ENCODE measurements around the gene ZNF665. TPM values are rescaled to one million over a fixed set of nuclear protein-coding genes. Genes with fewer than 3 reads are reported as not detected.

Gene ZNF665
- total and polyA plus RNA-seq, 4 donors = 0.09 to 1.0 (median 0.40) TPM

DNA sequence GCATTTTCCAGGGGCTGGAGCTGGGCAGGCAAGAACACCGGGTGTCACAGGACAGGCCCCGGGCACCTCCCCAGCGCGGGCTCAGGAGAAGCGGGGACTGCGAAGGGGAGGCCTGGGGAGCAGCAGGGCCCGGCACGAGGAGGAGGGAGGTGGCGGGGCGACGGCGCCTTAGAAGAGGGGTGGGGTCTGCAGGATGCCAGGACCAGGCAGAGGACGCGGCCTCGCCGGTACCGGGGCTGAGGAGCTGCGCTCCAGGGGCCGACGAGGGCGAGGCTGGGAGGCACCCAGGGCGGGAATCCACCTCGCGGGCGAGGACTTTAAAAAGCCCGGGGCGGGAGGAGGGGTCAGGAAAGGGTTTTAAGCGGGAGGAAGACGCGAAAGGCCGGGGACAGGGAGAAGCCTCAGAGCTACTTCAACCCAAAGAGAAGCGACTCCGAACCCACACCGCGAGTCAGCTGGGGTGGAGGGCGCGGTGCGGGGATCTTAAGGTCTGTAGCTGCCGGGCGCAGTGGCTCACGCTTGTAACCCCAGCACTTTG is 35.0 kb downstream of the ZNF665 start (continued):
- TF ChIP-seq REST (IDR thresholded peaks at IDR 0.05) = no peak
- no peak for TF ChIP-seq RAD21 (IDR thresholded peaks at IDR 0.05)
- no peak for TF ChIP-seq NR2F2 (IDR thresholded peaks at IDR 0.05)

- no peaks in the 10 kb centered on the region for H3K4me1 ChIP-seq (ENCODE audit: control insufficient read depth in 4 of 4, insufficient read depth in 4 of 4, low read length in 3 of 4)
- H3K4me3 ChIP-seq (ENCODE audit: low read depth in 1 of 3, low read length in 3 of 3) = peak overlapping the region in 2 of 3 donors; percentile 56 to 59
- peak overlapping the region in 1 of 2 donors; percentile 36 for H3K27ac ChIP-seq (ENCODE audit: low read depth in 1 of 2, low read length in 2 of 2)
- no peak overlapping the region for H3K9ac ChIP-seq (ENCODE audit: low read depth in 1 of 2, low read length in 2 of 2)
- H3K9me3 ChIP-seq (ENCODE audit: control insufficient read depth in 4 of 4, low read length in 3 of 4) = peaks cover 7 to 20% (median 18%) of the 10 kb centered on the region in 4 donors
- WGBS = 57% methylated on average over 7 of the region's 7 CpGs
- DNase-seq (ENCODE audit: low spot score) = no peak
- H3K36me3 ChIP-seq (ENCODE audit: control insufficient read depth in 4 of 4, insufficient read depth in 3 of 4, low read depth in 1 of 4, low read length in 3 of 4) = no peaks in the 10 kb centered on the region
- H3K27me3 ChIP-seq (ENCODE audit: control insufficient read depth in 4 of 4, insufficient read depth in 4 of 4, low read length in 3 of 4) = no peaks in the 10 kb centered on the region
- TF ChIP-seq RXRA (IDR thresholded peaks at IDR 0.05) (no peak), MAX (IDR thresholded peaks at IDR 0.05) (no peak), RAD21 (IDR thresholded peaks at IDR 0.05) (no peak), SP1 (IDR thresholded peaks at IDR 0.05) (no peak), TAF1 (conservative IDR thresholded peaks at IDR 0.05) (no peak)
These were observed 35.5 kb downstream of the ZNF665 start for GRCh38 chr19:53157626-53158025.

DNA sequence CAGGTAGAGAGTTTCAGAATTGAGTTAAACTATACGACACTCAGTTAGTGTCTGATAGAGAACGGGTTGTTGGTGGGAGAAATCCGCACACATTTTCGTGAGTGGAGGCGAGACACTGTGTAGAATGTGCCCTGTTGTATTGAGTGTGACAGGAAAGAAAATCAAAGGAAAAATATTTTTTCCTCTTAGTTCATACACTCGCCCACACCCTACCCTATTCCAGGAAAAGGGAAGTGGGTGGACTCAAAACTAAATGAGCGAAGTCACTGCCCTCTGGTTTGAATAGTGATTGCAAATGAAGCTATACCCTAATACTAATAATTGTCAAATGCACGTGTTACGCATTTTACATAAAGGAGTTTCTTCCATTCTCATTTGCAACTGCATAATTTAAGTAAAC is 36.3 kb downstream of the ZNF665 start:
- no peaks in the 10 kb centered on the region for H3K4me1 ChIP-seq (ENCODE audit: control insufficient read depth in 4 of 4, insufficient read depth in 4 of 4, low read length in 3 of 4)
- WGBS = 84% methylated on average over 9 of the region's 9 CpGs
- H3K27me3 ChIP-seq (ENCODE audit: control insufficient read depth in 4 of 4, insufficient read depth in 4 of 4, low read length in 3 of 4) = no peaks in the 10 kb centered on the region
- H3K36me3 ChIP-seq (ENCODE audit: control insufficient read depth in 4 of 4, insufficient read depth in 3 of 4, low read depth in 1 of 4, low read length in 3 of 4) = no peaks in the 10 kb centered on the region
- DNase-seq (ENCODE audit: low spot score) = no peak
- no peak overlapping the region for H3K9ac ChIP-seq (ENCODE audit: low read depth in 1 of 2, low read length in 2 of 2)
- peaks cover 7 to 18% (median 17%) of the 10 kb centered on the region in 4 donors for H3K9me3 ChIP-seq (ENCODE audit: control insufficient read depth in 4 of 4, low read length in 3 of 4)
- H3K4me3 ChIP-seq (ENCODE audit: low read depth in 1 of 3, low read length in 3 of 3) = peak overlapping the region in 1 of 3 donors; percentile 8
- TF ChIP-seq RXRA (IDR thresholded peaks at IDR 0.05) = no peak
- no peak for TF ChIP-seq FOXA1 (IDR thresholded peaks at IDR 0.05)
- TF ChIP-seq, protein P1, sequence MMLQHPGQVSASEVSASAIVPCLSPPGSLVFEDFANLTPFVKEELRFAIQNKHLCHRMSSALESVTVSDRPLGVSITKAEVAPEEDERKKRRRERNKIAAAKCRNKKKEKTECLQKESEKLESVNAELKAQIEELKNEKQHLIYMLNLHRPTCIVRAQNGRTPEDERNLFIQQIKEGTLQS (IDR thresholded peaks at IDR 0.05) = no peak
- no peak for TF ChIP-seq HNF4A (conservative IDR thresholded peaks at IDR 0.05)
- no peak for TF ChIP-seq FOXA2 (IDR thresholded peaks at IDR 0.05)
- TF ChIP-seq ZBTB33 (IDR thresholded peaks at IDR 0.05) = no peak
- TF ChIP-seq, protein P2, sequence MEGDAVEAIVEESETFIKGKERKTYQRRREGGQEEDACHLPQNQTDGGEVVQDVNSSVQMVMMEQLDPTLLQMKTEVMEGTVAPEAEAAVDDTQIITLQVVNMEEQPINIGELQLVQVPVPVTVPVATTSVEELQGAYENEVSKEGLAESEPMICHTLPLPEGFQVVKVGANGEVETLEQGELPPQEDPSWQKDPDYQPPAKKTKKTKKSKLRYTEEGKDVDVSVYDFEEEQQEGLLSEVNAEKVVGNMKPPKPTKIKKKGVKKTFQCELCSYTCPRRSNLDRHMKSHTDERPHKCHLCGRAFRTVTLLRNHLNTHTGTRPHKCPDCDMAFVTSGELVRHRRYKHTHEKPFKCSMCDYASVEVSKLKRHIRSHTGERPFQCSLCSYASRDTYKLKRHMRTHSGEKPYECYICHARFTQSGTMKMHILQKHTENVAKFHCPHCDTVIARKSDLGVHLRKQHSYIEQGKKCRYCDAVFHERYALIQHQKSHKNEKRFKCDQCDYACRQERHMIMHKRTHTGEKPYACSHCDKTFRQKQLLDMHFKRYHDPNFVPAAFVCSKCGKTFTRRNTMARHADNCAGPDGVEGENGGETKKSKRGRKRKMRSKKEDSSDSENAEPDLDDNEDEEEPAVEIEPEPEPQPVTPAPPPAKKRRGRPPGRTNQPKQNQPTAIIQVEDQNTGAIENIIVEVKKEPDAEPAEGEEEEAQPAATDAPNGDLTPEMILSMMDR (IDR thresholded peaks at IDR 0.05; ENCODE audit: low read depth, low read length, missing input control) = no peak
- no peak for TF ChIP-seq EGR1 (IDR thresholded peaks at IDR 0.05; ENCODE audit: low read depth in 2 of 2)
- TF ChIP-seq REST (IDR thresholded peaks at IDR 0.05) = no peak
- no peak for TF ChIP-seq SP1 (IDR thresholded peaks at IDR 0.05)
- no peak for TF ChIP-seq HNF4G (IDR thresholded peaks at IDR 0.05)
- H3K27ac ChIP-seq (ENCODE audit: low read depth in 1 of 2, low read length in 2 of 2) = no peak overlapping the region

All from liver (tissue), 9 donors.